ENCODE data around the gene TMEM184C. TPM values are rescaled to one million over a fixed set of nuclear protein-coding genes. Genes with fewer than 3 reads are reported as not detected.

The TMEM184C gene
- total RNA-seq, 2 donors from 2014 or later, result 15.8 to 20.8 TPM

GRCh38 chr4:147589586-147589985 lies 27.6 kb upstream of the TMEM184C start:
- intact Hi-C loops (cut with DNase I), result no loop called here
- DNase-seq, result no peak
- no peak overlapping the region for H3K4me3 ChIP-seq

GRCh38 chr4:147590249-147590920 lies 26.8 kb upstream of the TMEM184C start:
- no peak overlapping the region for H3K4me3 ChIP-seq
- WGBS, 2 donors, result 34 to 38% methylated on average over 12 of the region's 12 CpGs
- peak; percentile 29 to 57 (median 42) for DNase-seq
- H3K4me1 ChIP-seq, result peaks cover 3% of the 10 kb centered on the region
- ATAC-seq, result no peak
- no peaks in the 10 kb centered on the region for H3K27me3 ChIP-seq
- H3K9me3 ChIP-seq, result no peaks in the 10 kb centered on the region
- intact Hi-C loops (cut with DNase I), result no loop called here
- no peak for TF ChIP-seq POLR2A (IDR thresholded peaks at IDR 0.05)
- TF ChIP-seq, protein P1, sequence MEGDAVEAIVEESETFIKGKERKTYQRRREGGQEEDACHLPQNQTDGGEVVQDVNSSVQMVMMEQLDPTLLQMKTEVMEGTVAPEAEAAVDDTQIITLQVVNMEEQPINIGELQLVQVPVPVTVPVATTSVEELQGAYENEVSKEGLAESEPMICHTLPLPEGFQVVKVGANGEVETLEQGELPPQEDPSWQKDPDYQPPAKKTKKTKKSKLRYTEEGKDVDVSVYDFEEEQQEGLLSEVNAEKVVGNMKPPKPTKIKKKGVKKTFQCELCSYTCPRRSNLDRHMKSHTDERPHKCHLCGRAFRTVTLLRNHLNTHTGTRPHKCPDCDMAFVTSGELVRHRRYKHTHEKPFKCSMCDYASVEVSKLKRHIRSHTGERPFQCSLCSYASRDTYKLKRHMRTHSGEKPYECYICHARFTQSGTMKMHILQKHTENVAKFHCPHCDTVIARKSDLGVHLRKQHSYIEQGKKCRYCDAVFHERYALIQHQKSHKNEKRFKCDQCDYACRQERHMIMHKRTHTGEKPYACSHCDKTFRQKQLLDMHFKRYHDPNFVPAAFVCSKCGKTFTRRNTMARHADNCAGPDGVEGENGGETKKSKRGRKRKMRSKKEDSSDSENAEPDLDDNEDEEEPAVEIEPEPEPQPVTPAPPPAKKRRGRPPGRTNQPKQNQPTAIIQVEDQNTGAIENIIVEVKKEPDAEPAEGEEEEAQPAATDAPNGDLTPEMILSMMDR (IDR thresholded peaks at IDR 0.05), result peak; percentile 48 to 71 (median 65)
- H3K36me3 ChIP-seq (replicated peaks in 1 of 2; ENCODE audit: insufficient read depth in 1 of 2, low read depth in 2 of 2), result no peaks in the 10 kb centered on the region
- no peak overlapping the region for H3K27ac ChIP-seq

More at GRCh38 chr4:147589586-147589985, 27.6 kb upstream of the TMEM184C start:
- H3K36me3 ChIP-seq (replicated peaks in 1 of 2; ENCODE audit: insufficient read depth in 1 of 2, low read depth in 2 of 2), result no peaks in the 10 kb centered on the region
- no peak overlapping the region for H3K27ac ChIP-seq
- peaks cover 3% of the 10 kb centered on the region for H3K4me1 ChIP-seq
- no peaks in the 10 kb centered on the region for H3K27me3 ChIP-seq
- TF ChIP-seq, protein P1 (IDR thresholded peaks at IDR 0.05), result no peak
- no peak for TF ChIP-seq POLR2A (IDR thresholded peaks at IDR 0.05)
- no peaks in the 10 kb centered on the region for H3K9me3 ChIP-seq
- no peak for ATAC-seq
- WGBS, 2 donors, result 58 to 76% methylated on average over 1 of the region's 1 CpG

DNA sequence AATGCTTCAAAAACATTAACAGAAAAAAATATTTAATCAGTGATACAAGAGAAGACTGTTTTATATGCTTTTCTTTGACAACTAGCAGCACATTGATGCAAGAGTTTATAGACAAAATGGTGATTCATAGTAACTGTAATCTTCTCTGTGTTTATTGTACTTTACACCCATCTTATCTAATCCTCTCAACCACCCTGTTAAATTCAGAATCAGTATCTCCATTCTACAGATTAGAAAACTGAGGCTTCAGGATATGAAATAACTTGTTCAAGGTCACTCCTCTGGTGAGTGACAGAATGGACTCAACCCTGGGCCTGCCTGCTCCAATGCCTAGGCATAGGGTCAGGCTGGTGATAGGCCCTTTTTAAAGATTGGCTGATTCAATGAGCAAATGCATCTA lies 26.1 kb upstream of the TMEM184C start:
- DNase-seq, result no peak
- ATAC-seq, result no peak
- no peaks in the 10 kb centered on the region for H3K36me3 ChIP-seq (replicated peaks in 1 of 2; ENCODE audit: insufficient read depth in 1 of 2, low read depth in 2 of 2)
- TF ChIP-seq POLR2A (IDR thresholded peaks at IDR 0.05), result no peak
- TF ChIP-seq, protein P1 (IDR thresholded peaks at IDR 0.05), result no peak
- intact Hi-C loops (cut with DNase I), result no loop called here
- H3K4me3 ChIP-seq, result no peak overlapping the region
- peaks cover 3% of the 10 kb centered on the region for H3K4me1 ChIP-seq
- H3K27ac ChIP-seq, result no peak overlapping the region
- H3K9me3 ChIP-seq, result no peaks in the 10 kb centered on the region
- H3K27me3 ChIP-seq, result no peaks in the 10 kb centered on the region

DNA sequence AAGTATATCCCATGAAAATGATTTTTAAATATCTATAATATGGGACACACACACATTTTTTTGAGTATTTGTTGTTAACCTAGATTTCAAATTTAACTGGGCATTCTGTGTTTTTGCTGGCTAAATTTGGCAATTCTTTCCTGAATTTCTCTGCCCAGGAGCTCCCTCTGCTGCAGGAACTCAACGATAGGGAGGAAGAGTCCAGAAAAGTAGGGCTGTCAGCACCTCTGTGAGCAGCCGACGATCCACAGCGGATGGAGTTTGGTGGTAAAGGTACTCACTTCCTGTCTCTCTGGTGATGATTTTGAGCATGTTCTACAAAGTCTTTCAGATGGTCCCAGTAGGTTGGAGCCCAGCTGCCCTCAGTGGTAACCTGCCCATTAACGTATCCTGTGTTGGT lies 23.1 kb upstream of the TMEM184C start:
- H3K27me3 ChIP-seq, result no peaks in the 10 kb centered on the region
- no peak overlapping the region for H3K27ac ChIP-seq
- WGBS, 2 donors, result 72 to 78% methylated on average over 5 of the region's 5 CpGs
- intact Hi-C loops (cut with DNase I), result no loop called here
- no peaks in the 10 kb centered on the region for H3K9me3 ChIP-seq
- TF ChIP-seq POLR2A (IDR thresholded peaks at IDR 0.05), result no peak
- TF ChIP-seq, protein P1 (IDR thresholded peaks at IDR 0.05), result no peak
- DNase-seq (no peak), ATAC-seq (no peak)
- no peaks in the 10 kb centered on the region for H3K36me3 ChIP-seq (replicated peaks in 1 of 2; ENCODE audit: insufficient read depth in 1 of 2, low read depth in 2 of 2)
- no peak overlapping the region for H3K4me3 ChIP-seq
- peaks cover 17% of the 10 kb centered on the region for H3K4me1 ChIP-seq

DNA sequence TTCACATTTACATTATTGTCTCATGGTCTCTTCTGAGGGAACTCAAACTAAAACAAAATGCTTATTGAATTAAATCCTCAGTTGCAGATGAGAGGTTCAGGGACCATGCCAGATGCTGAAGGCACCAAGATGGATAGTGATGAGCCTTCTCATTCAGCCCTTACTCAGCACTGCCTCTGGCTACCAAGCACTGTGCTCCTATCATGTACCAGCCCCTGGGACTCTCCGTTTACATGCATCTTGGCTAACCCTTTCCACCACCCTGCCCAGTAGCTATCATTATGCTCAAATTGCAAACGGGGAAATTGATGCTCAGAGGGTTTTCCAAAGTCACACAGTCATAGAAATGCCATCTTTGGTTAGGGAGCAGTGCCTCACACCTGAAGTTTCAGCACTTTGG lies 22.6 kb upstream of the TMEM184C start:
- Histone ChIP-seq H3K9me3 (no peaks in the 10 kb centered on the region), H3K4me3 (no peak overlapping the region), H3K36me3 (replicated peaks in 1 of 2; ENCODE audit: insufficient read depth in 1 of 2, low read depth in 2 of 2) (no peaks in the 10 kb centered on the region), H3K27me3 (no peaks in the 10 kb centered on the region), H3K4me1 (peaks cover 17% of the 10 kb centered on the region), H3K27ac (no peak overlapping the region)
- intact Hi-C loops (cut with DNase I), result no loop called here
- 55 to 64% methylated on average over 2 of the region's 2 CpGs for WGBS, 2 donors
- ATAC-seq (no peak), DNase-seq (no peak)
- TF ChIP-seq, protein P1 (IDR thresholded peaks at IDR 0.05), result no peak
- no peak for TF ChIP-seq POLR2A (IDR thresholded peaks at IDR 0.05)

Measured in body of pancreas (tissue), 4 donors.